Right cardiac atrium (tissue), 5 donors: ENCODE data around the gene SNX9. TPM values are rescaled to one million over a fixed set of nuclear protein-coding genes. Genes with fewer than 3 reads are reported as not detected.

Experiments
- ATAC-seq, 2 donors: fragments of 200-7000 bp; cut with Tn5 transposase; one replicate each; pipeline versions ENCODE4 v1.8.0 to v1.9.1; 2020; ENCODE audit warnings: moderate library complexity in 2 of 2, mild to moderate bottlenecking in 1 of 2
- DNase-seq, 3 donors: peaks; one replicate each; pipeline ENCODE4 v3.0.0-alpha.2; 2020
- H3K27ac ChIP-seq: one replicate; pipeline ENCODE4 v1.5.1; 2013; ENCODE audit warnings: mild to moderate bottlenecking, low read length, control low read depth, moderate library complexity
- H3K27me3 ChIP-seq: one replicate; pipeline ENCODE4 v1.6.1; 2013; ENCODE audit not compliant: control insufficient read depth, insufficient read depth
- H3K4me1 ChIP-seq: one replicate; pipeline ENCODE4 v1.6.1; 2013; ENCODE audit warnings: low read length; ENCODE audit not compliant: control insufficient read depth, insufficient read depth
- H3K4me3 ChIP-seq: one replicate; pipeline ENCODE4 v1.5.1; 2013; ENCODE audit warnings: low read length, control low read depth
- H3K9me3 ChIP-seq: one replicate; pipeline ENCODE4 v1.6.1; 2013; ENCODE audit warnings: low read length; ENCODE audit not compliant: control insufficient read depth
- WGBS: extraction: QIAGEN DNeasy Blood & Tissue Kit; methylation state at CpG from one replicate; pipeline ENCODE4 v1.1.7; 2013; 5-methylcytosine and 5-hydroxymethylcytosine counted together
- intact Hi-C, 4 donors: fragments of 100-400 bp; cut with DNase I; formaldehyde crosslinking; loops; one replicate each; pipeline versions ENCODE4 v1.11.0 to v1.14.0; 2022 to 2023
- polyA plus RNA-seq: library from polyadenylated mRNA; stranded (reverse); fragments of 200-250 nt; gene quantifications from one replicate; pipeline ENCODE4 v1.2.3, GENCODE V29; 2013
- total RNA-seq, 4 donors: library from RNA; stranded (reverse); fragmentation: NEBNext Ultra II Directional; extraction: Animal tissue kit (Norgen Biotek cat#: 25700); gene quantifications; one replicate each; pipeline ENCODE4 v1.2.1, GENCODE V29; 2021
- donor health status: healthy with polysubstance abuse.
- donor health status: DM: no; HTN: yes; CAD: no.
- donor health status: DM: no; HTN: no; CAD: no.
- donor health status: DM: no; HTN: yes; CAD: no; lungs with severe emphysema.
- donor health status: DM: yes; HTN: yes; CAD: no.

The SNX9 gene
- total and polyA plus RNA-seq, 5 donors: 24.1 to 41.9 (median 36.2) TPM

DNA sequence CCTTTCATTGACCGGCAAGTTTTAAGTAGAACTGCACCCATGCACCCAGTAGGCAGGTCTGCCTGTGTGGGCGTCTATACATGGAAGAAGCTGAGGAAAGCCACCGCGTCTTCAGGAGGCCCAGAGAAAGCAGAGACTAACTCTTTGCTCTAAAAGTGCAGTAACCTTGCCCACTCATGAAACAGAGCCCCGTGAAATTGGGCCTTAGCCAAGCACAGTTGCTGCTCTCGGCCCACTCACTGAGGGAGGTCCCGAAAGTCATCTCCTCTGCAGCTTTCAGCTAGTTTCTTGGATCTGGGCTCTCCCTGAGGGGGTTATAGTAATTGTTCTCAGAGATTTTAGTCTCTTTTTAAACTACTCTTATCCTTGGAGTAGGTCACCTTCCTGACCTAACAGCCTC is 84.6 kb downstream of the SNX9 start:
- no peaks in the 10 kb centered on the region for H3K27me3 ChIP-seq
- peak in 1 of 2 donors; percentile 8 for ATAC-seq
- H3K27ac ChIP-seq: no peak overlapping the region
- DNase-seq: no peak
- 77% methylated on average over 7 of the region's 7 CpGs for WGBS
- H3K9me3 ChIP-seq: no peaks in the 10 kb centered on the region
- intact Hi-C loops: no loop called here
- H3K4me3 ChIP-seq: no peak overlapping the region
- peaks cover 5% of the 10 kb centered on the region for H3K4me1 ChIP-seq

DNA sequence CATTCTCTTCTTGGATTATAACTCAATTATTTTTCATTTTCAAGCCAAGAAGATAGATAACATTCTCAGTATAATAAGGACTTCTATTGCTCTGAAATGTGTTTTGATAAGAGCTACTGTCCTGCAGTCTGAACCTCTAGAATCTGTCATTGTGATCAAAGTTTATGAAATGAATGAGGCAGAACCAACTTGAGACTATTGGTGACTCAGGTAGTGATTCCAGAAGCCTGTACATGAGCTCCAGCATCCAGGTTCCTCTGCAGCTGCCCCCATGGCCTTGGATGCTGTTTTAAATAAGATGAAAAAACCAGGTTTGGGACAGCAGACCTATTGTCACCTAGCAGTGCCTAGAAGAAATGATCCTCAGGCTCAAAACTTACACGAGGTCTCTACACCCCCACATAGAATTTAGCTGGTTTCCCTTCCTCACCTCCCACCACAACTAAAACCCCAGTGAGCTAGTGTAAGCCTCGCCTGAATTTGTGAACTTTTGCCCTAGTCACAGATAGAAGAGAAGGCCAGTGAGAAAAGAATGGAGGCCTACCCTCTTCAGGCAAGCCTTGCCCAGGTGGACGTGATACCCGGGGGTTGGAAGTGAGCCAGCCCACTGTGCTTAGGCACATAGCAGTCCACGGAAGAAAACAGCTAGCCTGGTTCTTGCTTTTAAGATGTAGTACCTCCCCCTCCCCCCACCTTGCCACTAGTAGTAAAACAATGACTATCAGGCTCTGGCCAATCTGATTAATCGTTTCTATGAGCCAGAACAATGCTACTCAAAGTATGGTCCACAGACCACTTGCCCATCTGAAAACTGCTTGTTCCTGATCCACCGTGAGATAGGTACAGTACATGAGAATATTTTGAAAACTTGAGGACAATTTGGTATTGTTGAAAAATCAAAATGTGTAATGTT is 85.6 kb downstream of the SNX9 start:
- Histone ChIP-seq H3K4me1 (peaks cover 5% of the 10 kb centered on the region), H3K9me3 (no peaks in the 10 kb centered on the region), H3K27ac (no peak overlapping the region), H3K27me3 (no peaks in the 10 kb centered on the region), H3K4me3 (no peak overlapping the region)
- 70% methylated on average over 7 of the region's 7 CpGs for WGBS
- DNase-seq: no peak
- intact Hi-C loops: no loop called here
- no peak for ATAC-seq

GRCh38 chr6:157909282-157909664 is 86.2 kb downstream of the SNX9 start:
- H3K4me1 ChIP-seq: peaks cover 5% of the 10 kb centered on the region
- H3K9me3 ChIP-seq: no peaks in the 10 kb centered on the region
- ATAC-seq (no peak), DNase-seq (no peak)
- no peak overlapping the region for H3K4me3 ChIP-seq
- H3K27ac ChIP-seq: no peak overlapping the region
- H3K27me3 ChIP-seq: no peaks in the 10 kb centered on the region
- 95% methylated on average over 3 of the region's 3 CpGs for WGBS
- intact Hi-C loops: no loop called here

- intact Hi-C loops: no loop called here
- Histone ChIP-seq H3K27me3 (no peaks in the 10 kb centered on the region), H3K27ac (no peak overlapping the region), H3K4me3 (no peak overlapping the region), H3K9me3 (no peaks in the 10 kb centered on the region), H3K4me1 (peaks cover 5% of the 10 kb centered on the region)
- WGBS: 50% methylated on average over 9 of the region's 9 CpGs
- ATAC-seq (no peak), DNase-seq (peak in 1 of 3 donors; percentile 60)
Observed at GRCh38 chr6:157911278-157911677, 88.2 kb downstream of the SNX9 start.

DNA sequence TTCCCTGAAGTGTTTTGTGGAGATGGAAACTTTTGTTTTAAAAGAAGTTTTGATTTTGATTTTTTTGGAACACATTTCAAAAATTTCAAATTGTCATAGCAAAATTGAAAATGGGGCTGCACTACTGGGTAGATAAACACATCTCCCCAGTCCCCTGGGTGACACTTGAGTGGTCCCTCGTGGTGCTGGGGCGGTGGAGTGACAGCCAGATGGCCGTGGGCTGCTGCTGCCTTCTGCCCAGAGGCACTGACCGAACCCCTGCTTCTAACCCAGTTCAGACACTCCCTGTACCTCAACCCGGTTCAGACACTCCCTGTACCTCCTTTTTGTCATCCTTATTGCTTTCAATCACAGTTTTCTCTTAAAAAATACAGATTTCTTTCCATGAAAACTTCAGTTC is 88.7 kb downstream of the SNX9 start:
- no peaks in the 10 kb centered on the region for H3K9me3 ChIP-seq
- H3K27ac ChIP-seq: no peak overlapping the region
- H3K27me3 ChIP-seq: no peaks in the 10 kb centered on the region
- H3K4me1 ChIP-seq: peaks cover 5% of the 10 kb centered on the region
- no peak overlapping the region for H3K4me3 ChIP-seq
- peak in 1 of 3 donors; percentile 25 for DNase-seq
- no peak for ATAC-seq
- 69% methylated on average over 5 of the region's 5 CpGs for WGBS
- intact Hi-C loops: no loop called here

DNA sequence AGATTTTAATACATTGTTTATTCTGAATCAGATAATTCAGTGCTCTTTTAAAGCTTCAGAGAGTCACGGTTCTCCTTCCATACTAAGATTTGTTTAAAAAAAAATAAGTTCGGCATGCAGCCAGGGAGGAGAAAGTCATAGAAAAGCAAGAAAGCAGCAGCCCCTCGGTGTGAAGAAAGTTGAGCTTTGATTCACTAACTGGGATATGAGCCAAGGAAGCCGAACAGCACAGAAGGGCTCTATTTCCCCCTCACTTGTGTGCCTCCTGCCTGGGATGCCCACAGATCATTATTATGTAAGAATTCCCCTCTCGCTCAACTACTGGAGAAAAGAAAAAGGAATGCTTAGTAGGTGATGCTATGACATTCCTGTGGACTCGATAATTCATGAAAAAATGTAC is 89.3 kb downstream of the SNX9 start:
- peaks cover 5% of the 10 kb centered on the region for H3K4me1 ChIP-seq
- DNase-seq: no peak

GRCh38 chr6:157921685-157922367 is 98.8 kb downstream of the SNX9 start:
- Histone ChIP-seq H3K4me3 (no peak overlapping the region), H3K4me1 (no peaks in the 10 kb centered on the region), H3K27me3 (no peaks in the 10 kb centered on the region), H3K9me3 (no peaks in the 10 kb centered on the region), H3K27ac (no peak overlapping the region)
- intact Hi-C loops: no loop called here
- DNase-seq (peak; percentile 33 to 60 (median 60)), ATAC-seq (peak; percentile 67 to 89)
- WGBS: 36% methylated on average over 4 of the region's 4 CpGs

More for the DNA sequence above, 89.3 kb downstream of the SNX9 start:
- Histone ChIP-seq H3K9me3 (no peaks in the 10 kb centered on the region), H3K27ac (no peak overlapping the region), H3K4me3 (no peak overlapping the region), H3K27me3 (no peaks in the 10 kb centered on the region)
- ATAC-seq: peak in 1 of 2 donors; percentile 26
- intact Hi-C loops: no loop called here
- WGBS: 43% methylated on average over 6 of the region's 6 CpGs

DNA sequence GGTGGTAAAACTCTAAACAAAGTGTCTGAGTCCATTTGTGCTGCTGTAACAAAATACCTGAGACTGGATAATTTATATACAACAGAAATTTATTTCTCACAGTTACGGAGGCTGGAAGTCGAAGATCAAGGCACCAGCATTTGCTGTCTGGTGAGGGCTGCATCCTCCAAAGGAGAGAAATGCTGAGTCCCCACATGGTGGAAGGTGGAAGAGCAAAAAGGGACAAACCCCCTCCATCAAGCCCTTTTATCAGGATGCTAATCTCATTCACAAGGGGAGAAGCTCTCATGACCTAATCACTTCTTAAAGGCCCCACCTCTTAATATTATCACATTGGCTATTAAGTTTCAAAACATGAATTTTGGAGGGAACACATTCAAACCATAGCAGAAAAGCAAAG is 102.7 kb downstream of the SNX9 start:
- ATAC-seq (no peak), DNase-seq (no peak)
- H3K4me3 ChIP-seq: no peak overlapping the region
- H3K27ac ChIP-seq: no peak overlapping the region
- H3K27me3 ChIP-seq: no peaks in the 10 kb centered on the region
- intact Hi-C loops: no loop called here
- no peaks in the 10 kb centered on the region for H3K9me3 ChIP-seq
- H3K4me1 ChIP-seq: no peaks in the 10 kb centered on the region
- 98% methylated on average over 2 of the region's 2 CpGs for WGBS

DNA sequence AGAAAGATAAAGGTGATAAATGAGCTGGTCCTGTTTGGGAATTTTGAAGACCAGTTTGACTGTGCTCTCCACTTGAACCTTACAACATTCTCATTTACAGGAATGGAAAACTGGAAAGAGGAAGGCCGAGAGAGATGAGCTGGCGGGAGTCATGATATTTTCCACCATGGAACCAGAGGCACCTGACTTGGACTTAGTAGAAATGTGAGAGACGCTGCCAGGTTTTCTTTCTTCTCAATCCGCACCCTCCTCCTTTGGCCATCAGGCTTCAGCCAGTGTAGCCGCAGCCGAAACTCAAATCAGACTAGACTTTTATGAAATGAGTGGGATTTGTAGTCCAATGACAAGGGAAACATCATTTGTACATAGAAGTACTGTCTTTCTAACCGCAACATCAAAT is 104.0 kb downstream of the SNX9 start:
- Histone ChIP-seq H3K4me3 (no peak overlapping the region), H3K4me1 (no peaks in the 10 kb centered on the region), H3K9me3 (no peaks in the 10 kb centered on the region), H3K27ac (no peak overlapping the region), H3K27me3 (no peaks in the 10 kb centered on the region)
- 97% methylated on average over 7 of the region's 7 CpGs for WGBS
- DNase-seq (no peak), ATAC-seq (no peak)
- intact Hi-C loops: no loop called here

- Histone ChIP-seq H3K4me3 (no peak overlapping the region), H3K27me3 (no peaks in the 10 kb centered on the region), H3K4me1 (no peaks in the 10 kb centered on the region), H3K9me3 (no peaks in the 10 kb centered on the region), H3K27ac (no peak overlapping the region)
- DNase-seq: peak in 1 of 3 donors; percentile 40
- intact Hi-C loops: no loop called here
- ATAC-seq: peak in 1 of 2 donors; percentile 41
- 65% methylated on average over 13 of the region's 13 CpGs for WGBS
Observed at GRCh38 chr6:157928428-157928827, 105.4 kb downstream of the SNX9 start.

DNA sequence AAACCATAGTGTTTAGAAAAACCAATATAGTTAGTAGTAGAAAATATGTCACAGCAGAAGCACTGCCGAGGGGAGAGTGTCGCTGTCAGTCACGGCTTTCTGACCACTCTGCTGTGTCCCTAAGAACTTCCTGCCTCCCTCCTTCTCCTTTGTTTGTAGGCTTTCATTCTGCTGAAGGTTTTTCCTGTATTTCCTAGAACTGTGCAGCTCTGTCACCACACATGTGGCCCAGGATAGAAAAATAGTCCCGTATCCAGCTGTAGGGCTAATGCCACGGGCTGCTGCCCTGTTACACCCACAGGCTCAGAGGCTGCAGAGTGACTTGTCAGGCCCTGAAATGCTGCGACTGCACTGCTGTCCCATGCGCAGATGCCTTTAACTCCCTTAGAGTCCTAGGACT is 106.0 kb downstream of the SNX9 start:
- WGBS: 76% methylated on average over 7 of the region's 7 CpGs
- DNase-seq: peak in 1 of 3 donors; percentile 21

More for the DNA sequence above, 106.0 kb downstream of the SNX9 start:
- Histone ChIP-seq H3K4me1 (no peaks in the 10 kb centered on the region), H3K9me3 (no peaks in the 10 kb centered on the region), H3K27me3 (no peaks in the 10 kb centered on the region), H3K27ac (no peak overlapping the region), H3K4me3 (no peak overlapping the region)
- ATAC-seq: peak in 1 of 2 donors; percentile 47
- intact Hi-C loops: no loop called here
